Heart left ventricle (tissue), 16 donors: ENCODE data around the gene TYROBP. TPM values are rescaled to one million over a fixed set of nuclear protein-coding genes. Genes with fewer than 3 reads are reported as not detected.
A peak's percentile ranks its signal among the peaks of the same experiment; 100 is the strongest.
"Not testable (repeated sequence)": the region's sequence is repeated elsewhere in the genome, so short reads cannot be mapped to it uniquely, and the experiment has no call there.

Experiments
- ATAC-seq, 4 donors: fragments of 200-7000 bp; cut with Tn5 transposase; one replicate each; pipeline ENCODE4 v1.9.1; 2020 to 2022; ENCODE audit warnings: moderate library complexity in 4 of 4, mild to moderate bottlenecking in 3 of 4, moderate number of reproducible peaks in 1 of 4
- DNase-seq, 5 donors: peaks; one replicate each; pipeline ENCODE4 v3.0.0-alpha.2; 2020
- H3K27ac ChIP-seq, 12 donors: fragments of 200-600 bp; sonication (generic) in 4 of 12; one replicate each; pipeline versions ENCODE4 v1.5.0 to v1.8.0; 2016 to 2022; ENCODE audit warnings: mild to moderate bottlenecking in 2 of 12
- H3K27me3 ChIP-seq, 9 donors: fragments of 200-600 bp; sonication (generic) in 2 of 9; one replicate each; pipeline versions ENCODE4 v1.5.1 to v1.8.0; 2016 to 2022; ENCODE audit warnings: mild to moderate bottlenecking in 3 of 9
- H3K36me3 ChIP-seq, 9 donors: fragments of 200-600 bp; sonication (generic) in 2 of 9; one replicate each; pipeline versions ENCODE4 v1.5.0 to v1.8.0; 2018 to 2022; ENCODE audit warnings: mild to moderate bottlenecking in 2 of 9
- H3K4me1 ChIP-seq, 12 donors: fragments of 200-600 bp; sonication (generic) in 4 of 12; one replicate each; pipeline versions ENCODE4 v1.5.0 to v1.8.0; 2016 to 2022; ENCODE audit warnings: mild to moderate bottlenecking in 3 of 12
- H3K4me3 ChIP-seq, 12 donors: fragments of 200-600 bp; sonication (generic) in 4 of 12; one replicate each; pipeline versions ENCODE4 v1.5.0 to v1.8.0; 2017 to 2022; ENCODE audit warnings: mild to moderate bottlenecking in 9 of 12, moderate library complexity in 4 of 12
- H3K9me3 ChIP-seq, 12 donors: fragments of 200-600 bp; sonication (generic) in 4 of 12; one replicate each; pipeline versions ENCODE4 v1.5.0 to v1.8.0; 2016 to 2022; ENCODE audit warnings: mild to moderate bottlenecking in 1 of 12
- CTCF ChIP-seq, 12 donors: fragments of 200-600 bp; sonication (generic) in 4 of 12; IDR thresholded peaks; one replicate each; pipeline versions ENCODE4 v1.5.0 to v1.8.0; 2018 to 2022; ENCODE audit warnings: antibody characterized with exemption in 12 of 12, mild to moderate bottlenecking in 5 of 12
- POLR2A ChIP-seq, 2 donors: fragments of 450-650 bp; IDR thresholded peaks; one replicate each; pipeline ENCODE4 v1.6.1; 2017; ENCODE audit warnings: antibody characterized with exemption in 2 of 2, mild to moderate bottlenecking in 2 of 2, moderate library complexity in 2 of 2
- WGBS, 4 donors: extraction: QIAGEN DNeasy Blood & Tissue Kit in 2 of 4; methylation state at CpG; one replicate each; pipeline versions ENCODE4 v1.1.5 to v1.1.7; 2013 to 2018; 5-methylcytosine and 5-hydroxymethylcytosine counted together
- intact Hi-C, 10 donors: fragments of 100-400 bp; cut with DNase I; formaldehyde crosslinking; loops; one replicate each; pipeline versions ENCODE4 v1.11.1 to v1.14.2; 2022
- polyA plus RNA-seq, 2 donors: library from polyadenylated mRNA; stranded (reverse); fragments of 200-250 nt; gene quantifications; one replicate each; pipeline ENCODE4 v1.2.3, GENCODE V29; 2013
- total RNA-seq, 9 donors: library from RNA; depleted of rRNA in 2 of 9; stranded (reverse); fragments of >200 nt in 2 of 9; fragmentation: NEBNext Ultra II Directional in 3 of 9; extraction: Animal tissue kit (Norgen Biotek cat#: 25700) in 3 of 9; gene quantifications; one replicate each; pipeline versions ENCODE4 v1.1.0 to v1.2.4, GENCODE V29; 2016 to 2023
- donor health status: ischemic (EF 13 %, LVEDD 7.1; RV severe dilation, severe dysfunction).
- donor health status: healthy with polysubstance abuse.
- donor health status: DM: no; HTN: yes; CAD: no.
- donor health status: DM: no; HTN: no; CAD: no.
- donor health status: ischemic (EF 25% LVEDD 6.9; RV normal size, moderate dysfunction).
- donor health status: ischemic (EF 25% LVEDD 5.7; RV mildly dilated, moderate dysfunction).
- donor health status: healthy.
- donor health status: DM: yes; HTN: yes; CAD: no.
- donor health status: ischemic (EF 35%, LVEDD 5.7; RV mildly dilated, moderate dysfunction).
- donor health status: nonischemic (EF 11% LVEDD 7.7; RV severe dilation, severe dysfunction).
- donor health status: DM: yes; HTN: yes; CAD: no.
- donor health status: PGD.
- donor health status: ischemic (EF 29% LVEDD 5.4; RV normal size, mild dysfunction).
- donor health status: nonischemic (EF 23%, LVEDD 6.1; RV moderate dilation, normal function).

Gene TYROBP
- total and polyA plus RNA-seq, 11 donors = 12.6 to 237 (median 19.4) TPM

DNA sequence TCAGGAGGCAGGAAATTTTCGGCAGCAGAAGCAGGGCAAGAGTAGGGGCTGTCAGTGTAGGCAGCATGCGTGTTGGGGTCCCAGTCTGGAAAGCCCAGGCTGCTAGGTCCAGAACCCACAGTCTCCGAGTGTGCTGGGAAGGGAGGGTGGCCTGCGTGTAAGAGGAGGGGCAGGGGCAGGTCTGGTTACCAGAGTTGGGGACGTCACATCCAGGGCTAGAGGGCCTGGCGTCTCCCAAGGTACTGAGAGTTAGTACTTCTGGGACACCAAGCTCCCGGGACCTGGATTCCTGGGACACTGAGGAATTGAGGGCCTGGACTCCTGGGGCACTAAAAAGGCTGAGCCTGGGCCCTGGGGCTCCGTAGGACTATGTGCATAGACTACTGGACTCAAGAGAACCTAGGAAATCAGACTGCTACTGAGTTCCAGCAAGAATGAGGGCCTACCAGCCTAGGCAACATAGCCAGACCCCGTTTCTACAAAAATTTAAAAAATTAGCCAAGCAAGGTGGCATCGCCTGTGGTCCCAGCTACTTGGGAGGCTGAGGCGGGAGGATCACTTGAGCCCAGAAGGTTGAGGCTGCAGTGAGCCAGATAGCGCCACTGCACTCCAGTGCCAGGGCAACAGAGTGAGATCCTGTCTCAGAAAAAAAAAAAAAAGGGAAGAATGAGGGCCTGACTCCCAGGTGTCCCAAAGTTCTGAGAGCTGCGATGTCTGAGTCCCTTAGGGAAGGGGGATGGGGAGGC is 10.2 kb downstream of the TYROBP start:
- DNase-seq = no peak
- Histone ChIP-seq H3K36me3 (peaks cover 0 to 55% (median 40%) of the 10 kb centered on the region in 9 donors), H3K4me3 (peak overlapping the region in 10 of 12 donors; percentile 56 to 80 (median 68)), H3K27me3 (no peaks in the 10 kb centered on the region), H3K9me3 (no peaks in the 10 kb centered on the region), H3K27ac (peak overlapping the region in 11 of 12 donors; percentile 15 to 89 (median 79)), H3K4me1 (peaks cover 0 to 43% (median 10%) of the 10 kb centered on the region in 12 donors)
- TF ChIP-seq CTCF (IDR thresholded peaks at IDR 0.05) (no peak), POLR2A (IDR thresholded peaks at IDR 0.05) (no peak)
- WGBS, 4 donors = 91 to 95% (median 93%) methylated on average over 13 of the region's 13 CpGs
- intact Hi-C loops = loop anchor here in 1 of 10 donors (5.0 kb wide), 1 partner anchor 34 kb away; no protein-coding TSS in a partner anchor
- no peak for ATAC-seq

DNA sequence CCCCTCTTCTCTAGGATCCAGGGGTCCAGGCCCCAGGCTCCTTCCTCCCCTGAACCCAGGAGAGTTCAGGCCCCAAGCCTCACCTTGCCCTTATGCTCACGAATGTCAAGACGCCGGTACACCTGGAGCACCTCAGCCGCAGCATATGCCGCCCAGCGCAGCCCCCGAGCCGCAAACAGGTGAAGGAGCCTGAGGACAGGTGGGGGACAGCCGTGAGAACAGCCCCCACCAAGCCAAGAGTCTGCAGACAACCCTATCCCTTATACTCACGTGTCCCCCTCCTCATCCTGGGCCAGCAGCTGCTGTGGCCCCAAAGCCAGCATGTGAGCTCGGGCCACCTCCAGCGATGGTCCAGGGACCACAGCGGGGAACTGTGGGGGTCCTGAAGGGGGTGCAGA is 11.5 kb downstream of the TYROBP start:
- H3K27ac ChIP-seq = no peak overlapping the region
- ATAC-seq (no peak), DNase-seq (no peak)
- peaks cover 0 to 33% (median 10%) of the 10 kb centered on the region in 12 donors for H3K4me1 ChIP-seq
- TF ChIP-seq CTCF (IDR thresholded peaks at IDR 0.05) (no peak), POLR2A (IDR thresholded peaks at IDR 0.05) (no peak)
- intact Hi-C loops = loop anchor here in 1 of 10 donors (5.0 kb wide), 1 partner anchor 36 kb away; no protein-coding TSS in a partner anchor
- peaks cover 0 to 66% (median 52%) of the 10 kb centered on the region in 9 donors for H3K36me3 ChIP-seq
- no peak overlapping the region for H3K4me3 ChIP-seq
- 93 to 96% (median 95%) methylated on average over 10 to 13 of the region's 13 CpGs for WGBS, 4 donors
- no peaks in the 10 kb centered on the region for H3K27me3 ChIP-seq
- no peaks in the 10 kb centered on the region for H3K9me3 ChIP-seq

DNA sequence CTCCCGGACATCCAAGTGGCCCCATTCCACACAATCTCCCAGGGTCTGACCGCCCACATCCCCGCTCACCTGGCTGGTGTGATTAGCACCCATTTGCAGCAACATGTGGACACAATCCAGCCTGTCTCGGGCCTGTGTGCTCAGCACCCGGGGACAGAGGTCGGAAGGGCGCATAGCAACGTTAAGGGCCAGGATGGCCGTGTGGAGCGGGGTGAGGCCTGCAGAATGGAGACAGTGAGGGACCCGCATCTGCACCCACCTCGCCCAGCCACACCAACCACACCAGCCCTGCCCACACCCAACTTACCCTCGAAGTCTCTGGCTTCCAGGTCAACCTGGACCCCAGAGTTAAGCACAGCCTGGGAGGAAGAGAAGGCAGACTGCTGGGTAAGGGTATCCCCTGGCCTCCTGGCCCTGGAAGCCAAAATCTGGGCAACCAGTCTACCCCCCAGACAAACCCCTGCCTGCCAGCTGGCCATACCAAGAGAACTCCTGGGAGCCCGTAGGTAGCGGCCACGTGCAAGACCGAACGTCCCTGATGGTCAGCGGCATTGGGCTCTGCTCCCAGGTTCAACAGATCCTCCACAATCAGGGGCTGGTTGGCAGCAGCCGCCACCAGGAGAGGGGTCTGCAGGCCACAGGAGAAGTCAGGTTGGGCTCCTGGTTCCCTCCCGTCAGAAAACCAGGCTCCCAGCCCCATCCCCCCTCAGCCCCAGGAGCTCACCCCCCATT is 12.0 kb downstream of the TYROBP start:
- no peak for DNase-seq
- Histone ChIP-seq H3K27ac (no peak overlapping the region), H3K9me3 (no peaks in the 10 kb centered on the region), H3K36me3 (peaks cover 0 to 72% (median 56%) of the 10 kb centered on the region in 9 donors), H3K27me3 (no peaks in the 10 kb centered on the region), H3K4me1 (peaks cover 0 to 27% (median 9%) of the 10 kb centered on the region in 12 donors), H3K4me3 (no peak overlapping the region)
- TF ChIP-seq CTCF (IDR thresholded peaks at IDR 0.05) (no peak), POLR2A (IDR thresholded peaks at IDR 0.05) (no peak)
- intact Hi-C loops = loop anchor here in 1 of 10 donors (5.0 kb wide), 1 partner anchor 36 kb away; no protein-coding TSS in a partner anchor
- no peak for ATAC-seq
- 91 to 93% (median 92%) methylated on average over 16 to 21 of the region's 21 CpGs for WGBS, 4 donors

DNA sequence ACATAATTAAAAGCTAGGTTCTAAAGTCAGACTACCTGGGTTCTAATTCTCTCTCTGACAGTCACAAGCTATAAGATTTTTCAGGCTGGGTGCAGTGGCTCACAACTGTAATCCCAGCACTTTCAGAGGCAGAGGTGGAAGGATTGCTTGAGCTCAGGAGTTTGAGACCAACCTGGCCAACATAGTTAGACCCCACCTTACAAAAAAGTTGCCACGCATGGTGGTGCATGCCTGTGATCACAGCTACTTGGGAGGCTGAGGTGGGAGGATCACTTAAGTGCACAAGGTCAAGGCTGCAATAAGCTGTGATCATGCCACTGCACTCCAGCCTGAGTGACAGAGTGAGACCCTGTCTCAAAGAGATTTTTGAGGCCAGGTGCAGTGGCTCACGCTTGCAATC is 13.8 kb downstream of the TYROBP start:
- DNase-seq = no peak
- WGBS, 4 donors = 90 to 99% (median 96%) methylated on average over 2 of the region's 2 CpGs
- no peak overlapping the region for H3K4me3 ChIP-seq
- peaks cover 0 to 22% (median 9%) of the 10 kb centered on the region in 12 donors for H3K4me1 ChIP-seq
- intact Hi-C loops = no loop called here
- H3K27ac ChIP-seq = no peak overlapping the region
- no peak for ATAC-seq
- TF ChIP-seq CTCF (IDR thresholded peaks at IDR 0.05) = no peak
- no peak for TF ChIP-seq POLR2A (IDR thresholded peaks at IDR 0.05)
- no peaks in the 10 kb centered on the region for H3K9me3 ChIP-seq
- H3K27me3 ChIP-seq = no peaks in the 10 kb centered on the region
- H3K36me3 ChIP-seq = peaks cover 0 to 89% (median 67%) of the 10 kb centered on the region in 9 donors

DNA sequence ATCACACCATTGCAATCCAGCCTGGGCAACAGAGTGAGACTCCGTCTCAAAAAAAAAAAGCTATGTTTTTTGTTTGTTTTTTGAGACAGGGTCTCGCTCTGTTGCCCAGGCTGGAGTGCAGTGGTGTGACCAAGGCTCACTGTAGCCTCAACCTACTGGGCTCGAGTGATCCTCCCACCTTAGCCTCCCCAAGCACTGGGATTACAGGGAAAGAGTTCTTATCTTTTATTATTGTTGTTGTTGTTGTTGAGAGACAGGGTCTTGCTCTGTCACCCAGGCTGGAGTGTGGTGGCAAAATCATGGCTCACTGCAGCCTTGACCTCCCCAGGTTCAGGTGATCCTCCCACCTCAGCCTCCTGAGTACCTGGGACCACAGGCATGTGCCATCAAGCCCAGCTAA is 16.3 kb downstream of the TYROBP start:
- H3K9me3 ChIP-seq, intact Hi-C loops, H3K4me3 ChIP-seq, H3K4me1 ChIP-seq, ATAC-seq, H3K27ac ChIP-seq, DNase-seq, H3K27me3 ChIP-seq: not testable (repeated sequence)
- H3K36me3 ChIP-seq = peaks cover 0 to 99% (median 76%) of the 10 kb centered on the region in 9 donors
- 95 to 98% (median 96%) methylated on average over 3 of the region's 3 CpGs for WGBS, 4 donors
